Astrocyte of the spinal cord (primary cell): ENCODE data around the gene ATG4B.

Experiments used
- DNase-seq: peaks from one replicate; pipeline ENCODE4 v3.0.0; 2011; ENCODE audit warnings: low read depth, low spot score
- H3K4me3 ChIP-seq: 2 replicates; pipeline ENCODE4 v1.5.1; 2011; ENCODE audit warnings: low read depth, mild to moderate bottlenecking, low read length, moderate library complexity
- in situ Hi-C: cut with HindIII; loops from 2 replicates; pipeline ENCODE4 v1.10.0; 2017; ENCODE audit warnings: low sequenced_read_pairs
- TF ChIP-seq, protein P1 (sequence below): IDR thresholded peaks from 2 replicates; pipeline ENCODE4 v1.5.1; 2012; ENCODE audit warnings: low read depth, mild to moderate bottlenecking, low read length, inconsistent platforms

Gene ATG4B

DNA sequence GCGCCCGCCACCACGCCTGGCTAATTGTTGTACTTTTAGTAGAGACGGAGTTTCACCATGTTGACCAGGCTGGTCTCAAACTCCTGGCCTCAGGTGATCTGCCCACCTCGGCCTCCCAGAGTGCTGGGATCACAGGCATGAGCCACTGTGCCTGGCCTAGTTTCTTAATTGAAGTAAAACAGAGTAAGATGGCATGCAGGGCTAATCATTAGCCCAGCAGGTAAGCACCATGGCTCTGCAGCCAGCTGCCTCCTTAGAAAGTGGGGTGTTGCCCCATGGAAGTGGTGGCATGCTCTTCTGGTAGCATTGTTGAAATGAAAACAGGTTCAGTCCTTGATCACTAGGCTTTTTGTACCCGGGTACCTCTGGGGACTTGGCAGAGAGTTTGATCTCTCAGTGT is 12.4 kb downstream of the ATG4B start:
- H3K4me3 ChIP-seq, result no peak overlapping the region
- in situ Hi-C loops, result no loop called here
- DNase-seq, result no peak
- TF ChIP-seq, protein P1, sequence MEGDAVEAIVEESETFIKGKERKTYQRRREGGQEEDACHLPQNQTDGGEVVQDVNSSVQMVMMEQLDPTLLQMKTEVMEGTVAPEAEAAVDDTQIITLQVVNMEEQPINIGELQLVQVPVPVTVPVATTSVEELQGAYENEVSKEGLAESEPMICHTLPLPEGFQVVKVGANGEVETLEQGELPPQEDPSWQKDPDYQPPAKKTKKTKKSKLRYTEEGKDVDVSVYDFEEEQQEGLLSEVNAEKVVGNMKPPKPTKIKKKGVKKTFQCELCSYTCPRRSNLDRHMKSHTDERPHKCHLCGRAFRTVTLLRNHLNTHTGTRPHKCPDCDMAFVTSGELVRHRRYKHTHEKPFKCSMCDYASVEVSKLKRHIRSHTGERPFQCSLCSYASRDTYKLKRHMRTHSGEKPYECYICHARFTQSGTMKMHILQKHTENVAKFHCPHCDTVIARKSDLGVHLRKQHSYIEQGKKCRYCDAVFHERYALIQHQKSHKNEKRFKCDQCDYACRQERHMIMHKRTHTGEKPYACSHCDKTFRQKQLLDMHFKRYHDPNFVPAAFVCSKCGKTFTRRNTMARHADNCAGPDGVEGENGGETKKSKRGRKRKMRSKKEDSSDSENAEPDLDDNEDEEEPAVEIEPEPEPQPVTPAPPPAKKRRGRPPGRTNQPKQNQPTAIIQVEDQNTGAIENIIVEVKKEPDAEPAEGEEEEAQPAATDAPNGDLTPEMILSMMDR, result no peak

DNA sequence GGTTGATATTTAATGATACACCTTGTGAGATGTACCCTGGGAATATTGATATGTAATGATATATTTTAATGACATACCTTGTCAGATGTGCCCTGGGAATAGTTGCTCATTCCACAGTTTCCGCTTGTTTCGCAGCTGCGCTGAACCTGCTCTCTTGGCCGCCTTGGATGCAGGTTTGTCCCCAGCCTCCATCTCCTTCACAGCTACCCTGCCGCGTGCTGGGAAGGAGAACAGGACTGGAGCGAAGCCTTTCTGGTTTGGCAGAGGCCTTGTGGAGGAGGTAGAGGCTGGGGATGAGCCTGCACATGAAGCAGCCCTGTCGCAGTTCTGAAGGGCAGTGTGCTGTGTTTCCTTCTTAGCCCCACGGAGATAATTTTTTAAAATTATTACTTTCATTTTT is 14.6 kb downstream of the ATG4B start:
- DNase-seq, result no peak
- TF ChIP-seq, protein P1, result no peak
- in situ Hi-C loops, result no loop called here
- H3K4me3 ChIP-seq, result no peak overlapping the region

DNA sequence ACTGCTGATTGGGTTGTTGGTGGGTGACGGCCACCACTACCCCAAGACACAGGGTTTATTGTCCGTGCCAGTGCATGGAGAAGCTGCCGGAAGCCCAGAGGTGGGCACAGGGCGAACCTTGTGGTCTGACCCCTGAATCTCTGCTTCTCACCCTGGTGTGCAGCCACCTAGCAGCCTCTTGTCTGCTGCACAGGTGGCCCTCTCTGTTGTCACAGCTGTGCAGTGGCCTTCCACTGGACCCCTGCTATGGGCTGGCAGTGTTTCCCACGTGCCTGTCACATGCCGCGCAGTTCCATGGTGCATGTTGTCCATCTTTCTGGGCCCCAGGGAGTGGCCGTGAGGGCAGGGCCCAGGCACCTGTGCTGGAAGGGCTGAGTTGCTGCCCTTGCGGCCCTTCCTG is 15.2 kb downstream of the ATG4B start:
- no peak overlapping the region for H3K4me3 ChIP-seq
- no peak for DNase-seq
- in situ Hi-C loops, result no loop called here
- TF ChIP-seq, protein P1, result no peak

DNA sequence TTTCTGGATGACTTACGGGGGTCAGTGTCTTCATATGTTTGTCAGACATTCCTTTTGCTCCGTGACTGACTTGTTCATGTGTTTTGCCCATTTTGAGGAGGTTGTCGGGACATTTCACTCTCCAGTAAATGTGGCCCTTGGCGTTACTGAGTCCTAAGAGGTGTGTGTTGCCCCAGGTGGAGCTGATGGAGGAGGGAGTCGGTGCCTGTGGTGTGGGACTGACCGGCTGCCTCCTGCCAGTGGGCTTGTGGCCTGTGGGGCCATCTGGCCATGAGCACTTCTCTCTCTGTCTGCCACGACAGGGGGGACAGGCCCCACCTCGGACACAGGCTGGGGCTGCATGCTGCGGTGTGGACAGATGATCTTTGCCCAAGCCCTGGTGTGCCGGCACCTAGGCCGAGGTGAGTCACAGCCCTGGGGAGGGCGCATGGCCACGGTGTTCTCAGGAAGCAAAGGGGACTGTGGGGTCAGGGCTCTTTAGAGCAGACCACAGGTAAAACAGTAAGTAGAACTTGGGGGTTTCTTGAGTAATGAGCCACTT is 15.8 kb downstream of the ATG4B start:
- TF ChIP-seq, protein P1, result no peak
- no peak overlapping the region for H3K4me3 ChIP-seq
- in situ Hi-C loops, result no loop called here

DNA sequence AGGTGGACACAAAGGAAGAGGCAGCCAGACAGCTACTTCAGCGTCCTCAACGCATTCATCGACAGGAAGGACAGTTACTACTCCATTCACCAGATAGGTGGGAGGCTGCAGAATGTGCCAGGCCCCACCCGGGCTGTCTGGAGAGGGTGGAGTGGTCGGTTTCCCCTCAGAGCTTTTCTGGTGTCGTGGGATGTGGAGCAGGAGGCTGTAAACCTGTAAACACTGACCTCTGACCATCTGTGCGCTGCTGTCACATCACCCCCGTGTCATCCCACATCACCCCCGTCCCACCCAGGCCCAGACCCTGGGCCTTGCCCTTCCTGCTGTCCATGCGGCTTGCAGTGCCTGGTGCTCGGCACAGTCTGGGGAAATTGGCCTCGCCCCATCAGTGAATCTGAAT is 17.1 kb downstream of the ATG4B start:
- TF ChIP-seq, protein P1, result no peak
- DNase-seq, result no peak
- in situ Hi-C loops, result no loop called here
- H3K4me3 ChIP-seq, result no peak overlapping the region

More for the DNA sequence above, 15.8 kb downstream of the ATG4B start:
- DNase-seq, result no peak

DNA sequence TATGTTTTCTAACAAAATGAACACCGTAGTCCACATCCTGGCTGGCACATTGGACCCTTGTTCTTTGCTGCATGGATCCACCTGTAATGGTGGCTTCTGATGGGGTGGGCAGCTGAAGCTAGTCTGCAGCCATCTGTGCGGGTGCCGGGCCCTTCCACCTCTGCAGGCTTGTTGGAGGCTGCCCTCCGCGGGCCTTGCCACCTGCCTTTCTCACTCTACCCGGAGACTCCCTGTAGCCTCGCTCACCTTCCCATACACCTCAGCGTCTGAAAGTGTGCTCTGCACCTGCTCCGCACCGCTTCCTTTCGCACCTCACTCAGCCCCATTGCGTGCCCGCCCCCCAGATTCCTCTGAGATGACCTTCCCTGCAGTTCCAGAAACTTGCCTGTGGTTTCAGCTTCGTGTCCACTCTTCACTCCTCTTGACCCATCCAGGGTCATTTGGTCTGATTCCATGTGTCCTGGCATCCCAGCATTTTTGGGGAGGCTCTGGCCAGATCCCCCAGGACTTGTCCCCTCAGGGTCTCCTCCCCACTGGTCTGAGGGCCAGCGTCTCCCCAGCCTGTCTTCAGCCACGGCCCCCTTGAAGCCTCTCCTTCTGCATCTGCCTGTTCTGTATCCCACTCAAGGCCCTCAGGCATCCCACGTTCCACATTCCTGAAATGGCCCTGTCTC is 18.2 kb downstream of the ATG4B start:
- in situ Hi-C loops, result no loop called here
- H3K4me3 ChIP-seq, result no peak overlapping the region
- TF ChIP-seq, protein P1, result no peak
- no peak for DNase-seq
